ENCODE data around the gene CLEC20A.
A peak's percentile ranks its signal among the peaks of the same experiment; 100 is the strongest.

The CLEC20A gene

GRCh38 chr1:178536329-178536728, 39.6 kb upstream of the CLEC20A start:
- no peak for TF ChIP-seq CTCF (conservative IDR thresholded peaks at IDR 0.05; ENCODE audit: low read length)
- H3K4me3 ChIP-seq (ENCODE audit: low read length) = no peak overlapping the region
- no peak for DNase-seq (ENCODE audit: low read depth)

GRCh38 chr1:178534137-178534868, 37.5 kb upstream of the CLEC20A start:
- DNase-seq (ENCODE audit: low read depth) = no peak
- no peak overlapping the region for H3K4me3 ChIP-seq (ENCODE audit: low read length)
- TF ChIP-seq CTCF (conservative IDR thresholded peaks at IDR 0.05; ENCODE audit: low read length) = no peak

- no peak for TF ChIP-seq CTCF (conservative IDR thresholded peaks at IDR 0.05; ENCODE audit: low read length)
- no peak overlapping the region for H3K4me3 ChIP-seq (ENCODE audit: low read length)
- DNase-seq (ENCODE audit: low read depth) = no peak
Measured at GRCh38 chr1:178533121-178533946, 36.6 kb upstream of the CLEC20A start.

- H3K4me3 ChIP-seq (ENCODE audit: low read length) = no peak overlapping the region; the same call in 1 of the 2 replicates
- DNase-seq (ENCODE audit: low read depth) = peak; percentile 74
- peak; percentile 88 for TF ChIP-seq CTCF (conservative IDR thresholded peaks at IDR 0.05; ENCODE audit: low read length)
Measured at GRCh38 chr1:178532392-178532791, 35.6 kb upstream of the CLEC20A start.

GRCh38 chr1:178531887-178532286, 35.1 kb upstream of the CLEC20A start:
- H3K4me3 ChIP-seq (ENCODE audit: low read length) = no peak overlapping the region
- DNase-seq (ENCODE audit: low read depth) = no peak
- TF ChIP-seq CTCF (conservative IDR thresholded peaks at IDR 0.05; ENCODE audit: low read length) = no peak

- TF ChIP-seq CTCF (conservative IDR thresholded peaks at IDR 0.05; ENCODE audit: low read length) = no peak
- H3K4me3 ChIP-seq (ENCODE audit: low read length) = no peak overlapping the region
- no peak for DNase-seq (ENCODE audit: low read depth)
Measured at GRCh38 chr1:178530502-178530901, 33.7 kb upstream of the CLEC20A start.

GRCh38 chr1:178530037-178530402, 33.3 kb upstream of the CLEC20A start:
- TF ChIP-seq CTCF (conservative IDR thresholded peaks at IDR 0.05; ENCODE audit: low read length) = no peak
- peak; percentile 81 for DNase-seq (ENCODE audit: low read depth)
- no peak overlapping the region for H3K4me3 ChIP-seq (ENCODE audit: low read length)
